Ectodermal cell (in vitro differentiated cells): ENCODE measurements around the gene IL16.

Experiments
- H3K27ac ChIP-seq: 2 replicates; pipeline ENCODE4 v1.7.0; 2013; ENCODE audit warnings: mild to moderate bottlenecking, low read depth, low read length; ENCODE audit not compliant: insufficient read depth, poor library complexity, severe bottlenecking
- H3K27me3 ChIP-seq: 2 replicates; pipeline ENCODE4 v1.7.0; 2013; ENCODE audit warnings: mild to moderate bottlenecking, low read length; ENCODE audit not compliant: insufficient read depth, control insufficient read depth, poor library complexity, severe bottlenecking
- H3K36me3 ChIP-seq: one replicate; pipeline ENCODE4 v1.7.0; 2013; ENCODE audit warnings: low read length; ENCODE audit not compliant: control insufficient read depth, insufficient read depth
- H3K4me1 ChIP-seq: one replicate; pipeline ENCODE4 v1.7.0; 2013; ENCODE audit warnings: low read length; ENCODE audit not compliant: control insufficient read depth, insufficient read depth
- H3K4me3 ChIP-seq: 2 replicates; pipeline ENCODE4 v1.7.0; 2013; ENCODE audit warnings: low read depth, low read length, control low read depth; ENCODE audit not compliant: insufficient read depth
- H3K9me3 ChIP-seq: 2 replicates; pipeline ENCODE4 v1.7.0; 2013; ENCODE audit warnings: mild to moderate bottlenecking, low read length, moderate library complexity; ENCODE audit not compliant: control insufficient read depth
- WGBS, 2 experiments: methylation state at CpG; one replicate each; pipeline ENCODE4 v1.1.7; 2013; ENCODE audit warnings: missing lambda C conversion rate in 2 of 2; 5-methylcytosine and 5-hydroxymethylcytosine counted together

Gene IL16

DNA sequence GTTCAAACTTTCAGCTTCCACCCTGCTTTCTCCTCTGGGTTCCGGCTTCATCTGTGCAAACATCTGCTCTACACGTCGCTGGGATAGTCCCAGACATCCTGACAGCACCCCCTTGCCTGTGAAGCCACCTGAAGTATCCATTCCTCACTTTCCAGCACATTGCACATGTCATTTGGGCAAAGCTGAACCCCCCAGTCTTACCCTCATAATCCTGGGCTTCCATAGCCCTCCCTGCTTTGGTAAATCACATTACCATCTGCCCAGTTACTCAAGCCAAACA lies 84.7 kb downstream of the IL16 start:
- 95 to 96% methylated on average over 3 of the region's 3 CpGs for WGBS, 2 experiments
- no peaks in the 10 kb centered on the region for H3K4me1 ChIP-seq

DNA sequence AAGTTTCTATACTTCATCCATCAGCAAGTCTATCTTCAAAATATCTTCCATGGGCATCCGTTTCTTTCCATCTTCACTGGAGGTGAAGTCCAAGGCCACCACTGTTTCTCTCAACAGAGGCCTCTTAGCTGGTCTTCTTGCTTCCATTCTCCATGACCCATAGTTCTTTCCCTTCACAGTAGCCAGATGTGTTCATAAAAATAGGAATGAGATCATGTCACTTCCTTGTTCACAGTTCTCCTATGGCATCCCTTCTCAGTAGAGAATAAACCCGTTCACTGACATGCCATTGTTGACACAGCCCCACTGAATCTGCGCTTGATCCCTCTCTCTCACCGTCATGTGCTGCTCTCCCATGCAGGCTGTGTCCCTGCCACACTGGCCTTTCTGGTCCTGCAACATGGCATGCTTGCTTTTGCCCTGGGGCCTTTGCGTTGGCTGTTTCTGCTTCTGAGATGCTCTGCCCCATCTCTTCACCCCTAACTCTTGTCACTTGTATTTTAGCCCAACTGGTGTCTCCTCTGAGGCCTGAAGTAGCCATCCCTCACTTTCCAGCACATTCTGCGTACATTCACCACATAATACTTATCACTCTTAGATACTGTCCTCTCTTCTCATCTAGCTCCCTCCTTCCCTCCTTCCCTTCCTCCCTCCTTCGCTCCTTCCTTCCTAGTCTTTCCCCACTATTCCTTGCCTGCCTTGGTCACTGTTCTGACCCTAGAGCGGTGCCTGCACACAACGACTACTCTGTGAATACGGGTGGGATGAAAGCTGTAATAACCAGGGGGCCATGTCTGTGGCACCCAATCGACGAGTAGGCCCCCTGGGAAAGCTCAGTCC lies 85.3 kb downstream of the IL16 start:
- H3K27ac ChIP-seq, result no peak overlapping the region
- H3K4me1 ChIP-seq, result no peaks in the 10 kb centered on the region
- 92 to 93% methylated on average over 12 of the region's 12 CpGs for WGBS, 2 experiments
- no peaks in the 10 kb centered on the region for H3K27me3 ChIP-seq
- no peak overlapping the region for H3K4me3 ChIP-seq
- no peaks in the 10 kb centered on the region for H3K9me3 ChIP-seq
- no peaks in the 10 kb centered on the region for H3K36me3 ChIP-seq

More for the DNA sequence above, 84.7 kb downstream of the IL16 start:
- no peak overlapping the region for H3K4me3 ChIP-seq
- no peak overlapping the region for H3K27ac ChIP-seq
- H3K9me3 ChIP-seq, result no peaks in the 10 kb centered on the region
- H3K36me3 ChIP-seq, result no peaks in the 10 kb centered on the region
- H3K27me3 ChIP-seq, result no peaks in the 10 kb centered on the region

DNA sequence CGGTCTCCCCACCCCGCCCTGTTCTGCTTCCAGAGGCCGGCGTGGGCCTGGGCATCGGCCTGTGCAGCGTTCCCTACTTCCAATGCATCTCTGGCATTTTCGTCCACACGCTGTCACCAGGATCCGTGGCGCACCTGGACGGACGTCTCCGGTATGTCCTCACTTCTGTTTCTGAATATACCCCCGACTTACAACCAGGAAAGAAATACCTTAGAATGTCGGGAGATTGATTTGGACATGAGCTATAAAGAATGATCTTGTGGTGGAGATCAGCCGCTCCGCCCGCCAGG lies 85.9 kb downstream of the IL16 start:
- Histone ChIP-seq H3K27ac (no peak overlapping the region), H3K36me3 (no peaks in the 10 kb centered on the region), H3K27me3 (no peaks in the 10 kb centered on the region), H3K9me3 (no peaks in the 10 kb centered on the region), H3K4me3 (no peak overlapping the region), H3K4me1 (no peaks in the 10 kb centered on the region)
- 92 to 95% methylated on average over 18 of the region's 18 CpGs for WGBS, 2 experiments

GRCh38 chr15:81282911-81283310 lies 86.2 kb downstream of the IL16 start:
- H3K27me3 ChIP-seq, result no peaks in the 10 kb centered on the region
- WGBS, 2 experiments, result 87 to 91% methylated on average over 5 of the region's 5 CpGs
- H3K9me3 ChIP-seq, result no peaks in the 10 kb centered on the region
- H3K27ac ChIP-seq, result no peak overlapping the region
- H3K36me3 ChIP-seq, result no peaks in the 10 kb centered on the region
- no peaks in the 10 kb centered on the region for H3K4me1 ChIP-seq
- H3K4me3 ChIP-seq, result no peak overlapping the region

DNA sequence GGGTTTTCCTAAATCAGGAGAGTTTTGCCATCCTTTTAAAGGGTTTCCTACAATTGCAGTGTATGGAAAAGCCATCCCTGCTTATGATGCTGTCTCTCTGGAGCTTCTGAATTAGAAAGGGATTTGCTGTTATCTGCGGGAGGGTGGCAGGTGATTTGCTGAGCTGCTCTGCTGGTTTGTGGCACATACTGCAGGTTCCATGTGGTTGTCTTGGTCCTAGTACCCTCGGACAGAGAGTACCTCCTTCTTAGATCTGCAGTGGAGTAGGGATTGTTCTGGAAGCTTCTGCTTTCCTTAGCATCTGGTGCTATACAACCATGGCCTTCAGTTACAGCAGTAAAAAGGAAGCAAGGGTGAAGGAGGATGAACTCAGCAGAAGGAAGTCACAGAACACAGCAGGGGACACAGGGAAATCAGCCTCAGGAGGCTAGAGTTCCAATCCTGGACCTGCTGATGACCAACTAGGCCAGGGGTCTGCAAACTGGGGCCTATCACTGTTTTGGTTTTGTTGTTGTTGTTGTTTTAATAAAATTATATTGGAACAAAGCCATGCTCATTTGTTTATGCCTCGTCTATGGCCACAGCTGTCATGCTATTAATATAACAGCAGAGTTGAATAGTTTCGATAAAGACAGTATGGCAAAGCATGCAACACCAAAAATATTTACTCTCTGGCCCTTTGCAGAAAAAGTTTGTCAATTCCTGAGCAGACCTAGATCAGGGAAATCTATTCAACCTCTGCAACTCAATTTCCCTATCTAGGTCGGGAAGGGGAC lies 87.8 kb downstream of the IL16 start:
- Histone ChIP-seq H3K36me3 (no peaks in the 10 kb centered on the region), H3K4me3 (no peak overlapping the region), H3K27me3 (no peaks in the 10 kb centered on the region), H3K4me1 (no peaks in the 10 kb centered on the region), H3K27ac (no peak overlapping the region), H3K9me3 (no peaks in the 10 kb centered on the region)
- 93 to 94% methylated on average over 5 of the region's 5 CpGs for WGBS, 2 experiments

GRCh38 chr15:81285461-81285860 lies 88.8 kb downstream of the IL16 start:
- Histone ChIP-seq H3K4me3 (no peak overlapping the region), H3K36me3 (no peaks in the 10 kb centered on the region), H3K9me3 (no peaks in the 10 kb centered on the region), H3K4me1 (no peaks in the 10 kb centered on the region), H3K27ac (no peak overlapping the region), H3K27me3 (no peaks in the 10 kb centered on the region)
- WGBS, 2 experiments, result 95% methylated on average over 6 of the region's 6 CpGs

DNA sequence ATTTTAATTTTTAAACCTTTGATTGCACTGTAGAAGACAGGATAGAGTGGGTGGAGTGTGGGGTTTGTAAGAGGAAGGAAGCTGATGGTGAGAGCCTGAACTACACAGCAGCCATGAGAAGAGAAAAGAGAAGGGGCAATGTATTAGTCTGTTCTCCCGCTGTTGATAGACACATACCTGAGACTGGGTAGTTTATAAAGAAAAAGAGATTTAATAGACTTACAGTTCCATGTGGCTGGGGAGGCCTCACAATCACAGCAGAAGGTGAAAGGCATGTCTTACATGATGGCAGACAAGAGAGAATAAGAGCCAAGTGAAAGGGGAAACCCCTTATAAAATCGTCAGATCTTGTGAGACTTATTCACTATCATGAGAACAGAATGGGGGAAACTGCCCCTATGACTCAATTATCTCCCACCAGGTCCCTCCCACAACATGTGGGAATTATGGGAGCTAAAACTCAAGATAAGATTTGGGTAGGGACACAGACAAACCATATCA lies 90.0 kb downstream of the IL16 start:
- no peaks in the 10 kb centered on the region for H3K36me3 ChIP-seq
- no peak overlapping the region for H3K27ac ChIP-seq
- H3K4me1 ChIP-seq, result no peaks in the 10 kb centered on the region
- 92 to 97% methylated on average over 1 to 2 of the region's 2 CpGs for WGBS, 2 experiments
- H3K9me3 ChIP-seq, result no peaks in the 10 kb centered on the region
- no peaks in the 10 kb centered on the region for H3K27me3 ChIP-seq
- H3K4me3 ChIP-seq, result no peak overlapping the region

GRCh38 chr15:81288040-81288439 lies 91.4 kb downstream of the IL16 start:
- H3K36me3 ChIP-seq, result no peaks in the 10 kb centered on the region
- H3K9me3 ChIP-seq, result no peaks in the 10 kb centered on the region
- no peaks in the 10 kb centered on the region for H3K27me3 ChIP-seq
- H3K4me3 ChIP-seq, result no peak overlapping the region
- H3K4me1 ChIP-seq, result no peaks in the 10 kb centered on the region
- 90 to 94% methylated on average over 2 of the region's 3 CpGs for whole genome bisulfite sequencing, 2 experiments
- H3K27ac ChIP-seq, result no peak overlapping the region

DNA sequence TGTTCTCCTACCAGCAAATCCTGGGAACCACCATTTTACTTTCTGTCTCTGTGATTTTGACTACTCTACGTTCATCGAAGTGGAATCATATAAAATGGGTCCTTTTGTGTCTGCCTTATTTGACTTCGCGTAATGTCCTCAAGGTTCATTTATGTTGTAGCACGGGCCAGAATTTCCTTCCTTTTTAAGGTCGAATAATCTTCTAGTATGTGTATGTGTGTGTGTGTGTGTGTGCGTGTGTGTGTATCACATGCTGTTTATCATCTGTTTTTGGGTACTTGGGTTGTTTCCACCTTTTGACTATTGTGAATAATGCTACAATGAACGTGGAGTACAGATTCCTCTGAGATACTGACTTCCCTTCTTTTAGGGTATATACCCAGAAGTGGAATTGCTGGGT lies 91.9 kb downstream of the IL16 start:
- Histone ChIP-seq H3K4me1 (no peaks in the 10 kb centered on the region), H3K9me3 (no peaks in the 10 kb centered on the region), H3K27me3 (no peaks in the 10 kb centered on the region), H3K27ac (no peak overlapping the region), H3K36me3 (no peaks in the 10 kb centered on the region), H3K4me3 (no peak overlapping the region)
- WGBS, 2 experiments, result 90 to 96% methylated on average over 8 of the region's 8 CpGs

- Histone ChIP-seq H3K36me3 (no peaks in the 10 kb centered on the region), H3K27ac (no peak overlapping the region), H3K4me1 (peaks cover 8% of the 10 kb centered on the region), H3K9me3 (no peaks in the 10 kb centered on the region), H3K4me3 (no peak overlapping the region), H3K27me3 (no peaks in the 10 kb centered on the region)
- WGBS, 2 experiments, result 96 to 97% methylated on average over 3 to 4 of the region's 4 CpGs
These were observed 93.2 kb downstream of the IL16 start for GRCh38 chr15:81289910-81290309.
